HG02763 (cell line): ENCODE results near the gene ZNF433.
A peak's percentile ranks its signal among the peaks of the same experiment; 100 is the strongest.
"Not testable (repeated sequence)": the region's sequence is repeated elsewhere in the genome, so short reads cannot be mapped to it uniquely, and the experiment has no call there.

ENCODE experiments used
- ATAC-seq: cut with Tn5 transposase; IDR thresholded peaks from one replicate; pipeline ENCODE4 v1.9.1; 2021; ENCODE audit warnings: mild to moderate bottlenecking, moderate library complexity; ENCODE audit not compliant: unreplicated experiment

ZNF433 gene

DNA sequence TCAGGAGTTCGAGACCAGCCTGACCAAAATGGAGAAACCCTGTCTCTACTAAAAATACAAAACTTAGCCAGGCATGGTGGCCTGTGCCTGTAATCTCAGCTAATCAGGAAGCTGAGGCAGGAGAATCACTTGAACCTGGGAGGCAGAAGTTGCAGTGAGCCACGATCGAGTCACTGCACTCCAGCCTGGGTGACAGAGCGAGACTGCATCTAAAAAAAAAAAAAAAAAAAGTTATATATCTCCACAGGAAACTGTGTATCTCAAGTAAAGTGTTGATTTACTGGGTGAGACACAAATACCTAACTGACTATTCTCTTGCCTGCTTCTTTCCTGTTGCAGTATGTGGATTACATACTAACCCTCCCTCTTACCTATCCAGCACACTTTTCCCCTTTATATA lies 43.6 kb downstream of the ZNF433 start:
- ATAC-seq = not testable (repeated sequence)

DNA sequence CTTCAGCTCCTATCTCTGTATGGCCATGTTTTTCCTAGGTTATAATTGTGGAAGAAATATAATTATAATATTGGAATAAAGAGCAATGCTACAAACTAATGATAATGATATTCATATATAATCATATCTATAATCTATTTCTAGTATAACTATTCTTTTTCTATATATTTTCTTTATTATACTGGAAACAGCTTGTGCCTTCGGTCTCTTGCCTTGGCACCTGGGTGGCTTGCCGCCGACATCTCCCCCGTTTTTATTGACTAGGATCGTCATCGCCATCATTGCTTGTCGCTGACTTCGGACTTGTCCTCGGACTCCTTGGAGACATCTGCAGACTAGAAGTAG lies 46.4 kb downstream of the ZNF433 start:
- ATAC-seq = no peak

- ATAC-seq = peak; percentile 88
These were observed 47.8 kb downstream of the ZNF433 start for GRCh38 chr19:11987405-11988281.

DNA sequence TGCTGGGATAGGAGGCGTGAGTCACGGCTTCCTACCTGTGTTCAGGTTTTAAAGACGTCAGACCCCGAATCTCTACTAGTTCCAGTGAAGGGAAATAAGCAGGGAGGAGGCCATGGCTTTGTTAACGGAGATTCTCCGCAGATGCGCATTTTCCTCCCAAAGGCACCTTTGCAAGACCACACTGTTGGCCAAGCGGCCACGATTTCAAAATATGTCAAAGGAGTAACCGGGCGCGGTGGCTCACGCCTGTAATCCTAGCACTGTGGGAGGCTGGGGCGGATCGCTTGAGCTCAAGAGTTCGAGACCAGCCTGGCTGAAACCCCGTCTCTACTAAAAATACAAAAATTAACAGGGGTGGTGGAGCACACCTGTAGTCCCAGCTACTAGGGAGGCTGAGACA lies 48.7 kb downstream of the ZNF433 start:
- ATAC-seq = no peak

GRCh38 chr19:11984986-11985385 lies 50.5 kb downstream of the ZNF433 start:
- ATAC-seq = no peak

GRCh38 chr19:11982526-11982925 lies 53.0 kb downstream of the ZNF433 start:
- ATAC-seq = no peak

- ATAC-seq = no peak
These were observed 56.0 kb downstream of the ZNF433 start for GRCh38 chr19:11979527-11979926.

GRCh38 chr19:11978492-11979100 lies 56.9 kb downstream of the ZNF433 start:
- ATAC-seq = no peak

DNA sequence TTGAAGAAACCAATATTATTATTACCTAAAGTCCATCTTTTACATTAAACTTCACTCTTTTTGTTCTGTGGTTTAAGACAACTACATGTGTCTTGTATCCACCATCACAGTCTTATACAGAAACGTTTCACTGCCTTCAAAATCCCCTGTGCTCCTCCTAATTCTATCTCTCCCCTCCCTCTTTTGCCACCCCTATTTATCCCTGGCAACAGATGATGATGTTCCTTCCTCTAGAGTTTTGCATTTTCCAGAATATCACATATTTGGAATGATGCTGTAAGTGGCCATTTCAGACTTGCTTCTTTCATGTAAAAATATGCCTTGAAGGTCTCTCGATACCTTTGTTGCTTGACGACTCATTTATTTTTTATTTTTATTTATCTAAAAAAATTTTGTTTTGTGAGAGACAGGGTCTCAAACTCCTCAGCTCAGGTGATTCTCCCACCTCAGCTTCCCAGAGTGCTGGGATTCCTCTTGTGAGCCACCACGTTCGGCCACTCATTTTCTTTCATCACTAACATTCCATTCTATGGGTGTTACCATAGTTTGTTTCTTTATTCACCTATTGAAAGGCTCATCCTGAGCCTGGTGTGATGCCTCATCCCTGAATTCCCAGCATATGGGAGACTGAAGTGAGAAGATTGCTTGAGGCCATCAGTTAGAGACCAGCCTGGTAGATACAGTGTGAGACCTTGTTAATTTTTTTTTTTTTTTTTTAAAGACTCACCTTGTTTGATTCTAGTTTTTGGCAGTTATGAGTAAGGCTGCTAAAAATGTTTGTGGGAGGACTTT lies 62.3 kb downstream of the ZNF433 start:
- no peak for ATAC-seq

- no peak for ATAC-seq
These were observed 64.4 kb downstream of the ZNF433 start for GRCh38 chr19:11971041-11971440.

- no peak for ATAC-seq
These were observed 65.3 kb downstream of the ZNF433 start for GRCh38 chr19:11970174-11970573.

DNA sequence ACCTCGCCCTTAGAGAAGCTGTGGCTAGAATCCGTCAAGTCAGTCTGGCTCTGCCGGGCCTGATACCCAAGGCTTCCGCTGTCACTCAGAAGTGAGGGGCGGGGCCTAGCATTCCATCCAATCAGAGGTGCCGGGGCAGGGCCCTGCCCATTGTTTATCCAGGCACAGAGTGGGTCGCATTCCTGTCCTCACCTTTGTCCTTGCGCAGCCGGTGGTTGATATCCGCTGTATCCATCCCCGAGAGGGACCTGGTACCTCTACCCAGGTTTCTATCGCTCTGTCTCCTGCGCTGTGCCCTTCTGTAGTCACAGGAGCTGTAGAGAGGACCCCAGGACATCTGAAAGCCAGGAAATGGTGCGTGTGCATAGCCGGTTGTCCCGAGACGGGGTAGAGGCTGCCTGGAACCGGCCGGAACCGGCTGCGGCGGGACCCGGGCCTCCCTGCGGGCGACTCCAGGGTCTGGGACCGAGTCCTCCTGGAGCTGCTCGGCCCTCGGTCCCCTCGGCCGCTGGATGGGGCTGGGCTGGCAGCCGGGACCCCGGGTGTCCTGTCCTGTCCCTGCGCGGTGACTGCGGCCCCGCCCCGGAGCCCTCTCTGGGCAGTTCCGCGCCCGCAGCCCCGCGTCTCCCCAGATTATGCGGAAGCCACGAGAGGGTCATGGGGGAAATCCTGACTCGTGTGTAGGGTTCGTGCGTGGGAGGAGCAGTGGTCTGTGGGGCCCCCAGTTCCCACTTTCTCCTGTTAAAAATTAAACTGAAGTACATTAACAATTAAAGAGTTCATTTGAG lies 70.4 kb downstream of the ZNF433 start, which contains the start of gene ZNF763:
Gene ZNF763, plus strand, starts transcription at position 183 of the 788 bp plus-strand sequence. Its CDS starts 169 bp downstream, at position 352.
- ATAC-seq = peak; percentile 90
